Central memory CD8-positive, alpha-beta T cell (primary cell): ENCODE results near the gene ATP8B1.

ENCODE experiments used
- ATAC-seq: fragments of 150-1000 bp; cut with Tn5 transposase; replicated peaks from 2 replicates; pipeline ENCODE4 v1.10.0; 2022; ENCODE audit warnings: mild to moderate bottlenecking, moderate FRiP score, moderate number of reproducible peaks; ENCODE audit not compliant: poor library complexity, severe bottlenecking; ENCODE audit errors: extremely low read depth
- DNase-seq, 2 donors: peaks; one replicate each; pipeline ENCODE4 v3.0.0; 2021; ENCODE audit warnings: low spot score in 2 of 2
- H3K27ac Mint-ChIP-seq: one replicate; pipeline ENCODE4 v1.8.0; 2022; ENCODE audit warnings: low read depth, mild to moderate bottlenecking, moderate library complexity, mixed read lengths
- H3K27me3 Mint-ChIP-seq: one replicate; pipeline ENCODE4 v1.8.0; 2022; ENCODE audit warnings: mixed read lengths
- H3K36me3 Mint-ChIP-seq: one replicate; pipeline ENCODE4 v1.8.0; 2022; ENCODE audit warnings: mild to moderate bottlenecking, moderate library complexity, mixed read lengths; ENCODE audit not compliant: insufficient read depth
- H3K4me1 Mint-ChIP-seq: one replicate; pipeline ENCODE4 v1.8.0; 2022; ENCODE audit warnings: mixed read lengths
- H3K4me3 Mint-ChIP-seq: one replicate; pipeline ENCODE4 v1.8.0; 2022; ENCODE audit warnings: mild to moderate bottlenecking, moderate library complexity, mixed read lengths
- H3K9me3 Mint-ChIP-seq: one replicate; pipeline ENCODE4 v1.8.0; 2022; ENCODE audit warnings: mixed read lengths

ATP8B1 gene

DNA sequence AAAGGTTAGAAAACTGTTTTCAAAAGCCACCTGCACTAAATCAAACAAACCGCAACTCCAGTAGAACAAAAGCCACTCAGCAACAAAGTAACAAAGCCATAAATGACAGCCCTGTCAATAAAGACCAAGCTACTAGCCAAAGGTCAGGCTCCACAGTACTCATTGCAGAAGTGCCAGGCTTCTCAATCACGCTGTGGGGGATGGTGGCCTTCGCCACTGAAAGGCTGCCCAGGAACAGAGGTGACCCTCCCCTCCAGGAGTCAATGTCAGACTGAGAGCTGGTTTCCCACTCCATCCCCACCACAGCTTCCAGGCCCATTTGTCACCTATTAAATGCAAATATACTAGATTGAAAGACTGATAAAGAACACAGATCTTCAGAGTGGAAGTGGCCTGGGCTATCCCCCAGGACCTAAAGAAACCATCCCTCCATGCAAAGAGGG is 5.9 kb downstream of the ATP8B1 start:
- Mint-ChIP-seq H3K4me1 (no peaks in the 10 kb centered on the region), H3K9me3 (peaks cover 5% of the 10 kb centered on the region), H3K27me3 (peaks cover 29% of the 10 kb centered on the region), H3K4me3 (no peak overlapping the region), H3K36me3 (peaks cover 1% of the 10 kb centered on the region), H3K27ac (no peak overlapping the region)
- ATAC-seq (no peak), DNase-seq (no peak)

DNA sequence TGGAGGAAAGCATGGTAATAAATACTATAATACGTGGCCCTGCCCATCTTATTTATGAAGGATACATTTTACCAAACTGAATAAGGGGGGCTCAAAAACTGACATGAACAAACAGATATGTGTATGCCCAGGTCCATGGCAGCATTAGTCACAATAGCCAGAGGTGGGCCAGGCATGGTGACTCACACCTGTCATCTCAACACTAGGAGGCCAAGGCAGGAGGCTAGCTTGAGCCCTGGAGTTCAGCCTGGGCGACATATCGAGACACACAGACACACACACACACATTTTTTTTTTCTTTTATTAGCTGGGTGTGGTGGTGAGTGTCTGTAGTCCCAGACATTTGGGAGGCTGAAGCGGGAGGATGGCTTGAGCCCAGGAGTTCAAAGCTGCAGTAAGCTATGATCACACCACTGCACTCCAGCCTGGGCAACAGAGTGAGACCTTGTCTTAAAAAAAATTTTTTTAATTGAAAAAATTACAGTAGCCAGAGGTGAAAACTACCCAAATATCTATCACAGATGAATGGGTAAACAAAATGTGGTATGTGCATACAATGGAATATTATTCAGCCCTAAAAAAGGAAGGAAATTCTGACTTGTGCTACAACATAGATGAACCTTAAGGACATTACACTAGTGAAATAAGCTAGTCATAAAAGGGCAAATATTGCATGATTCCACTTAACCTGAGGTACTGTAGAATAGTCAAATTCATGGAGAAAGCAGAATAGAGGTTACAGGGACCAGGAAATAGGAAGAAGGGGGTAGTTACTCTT is 8.0 kb downstream of the ATP8B1 start:
- H3K27ac Mint-ChIP-seq = no peak overlapping the region
- H3K9me3 Mint-ChIP-seq = peaks cover 5% of the 10 kb centered on the region
- H3K4me3 Mint-ChIP-seq = no peak overlapping the region
- no peaks in the 10 kb centered on the region for H3K4me1 Mint-ChIP-seq
- no peak for DNase-seq
- peaks cover 3% of the 10 kb centered on the region for H3K36me3 Mint-ChIP-seq
- peaks cover 8% of the 10 kb centered on the region for H3K27me3 Mint-ChIP-seq
- no peak for ATAC-seq

DNA sequence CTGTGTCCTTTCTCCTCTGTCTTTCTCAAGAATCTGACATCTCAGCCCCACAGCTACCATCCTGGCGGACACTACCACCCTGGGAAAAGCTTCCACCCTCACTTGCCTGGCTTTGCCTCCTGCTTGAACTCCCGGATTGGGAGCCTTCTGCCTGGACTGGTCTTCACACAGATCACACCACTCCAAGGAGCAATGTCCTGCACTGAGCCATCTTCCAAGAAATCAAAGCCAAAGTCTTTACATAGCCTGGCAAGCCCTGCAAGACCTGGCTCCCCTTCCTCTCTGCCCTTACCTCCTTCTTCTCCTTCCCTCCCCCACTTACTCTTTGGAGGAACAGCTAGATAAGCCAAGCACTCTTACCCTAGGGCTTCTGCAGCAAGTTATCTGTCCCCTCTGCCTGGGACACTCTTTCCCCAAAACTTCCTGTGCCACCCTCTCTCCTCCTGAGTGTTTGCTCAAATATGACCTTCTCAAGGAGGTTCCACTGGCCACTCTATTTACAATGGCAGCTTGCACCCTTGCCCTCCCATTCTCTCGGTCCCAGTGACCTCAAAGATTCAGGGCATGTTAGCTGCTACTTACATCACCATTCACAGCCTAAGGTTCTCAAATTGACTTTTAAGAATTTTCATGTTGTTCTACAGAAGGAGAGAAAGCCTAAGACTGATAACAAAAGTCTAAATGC is 9.7 kb downstream of the ATP8B1 start:
- H3K4me3 Mint-ChIP-seq = no peak overlapping the region
- H3K4me1 Mint-ChIP-seq = no peaks in the 10 kb centered on the region
- H3K9me3 Mint-ChIP-seq = peaks cover 5% of the 10 kb centered on the region
- no peaks in the 10 kb centered on the region for H3K27me3 Mint-ChIP-seq
- no peak overlapping the region for H3K27ac Mint-ChIP-seq
- DNase-seq (no peak), ATAC-seq (no peak)
- H3K36me3 Mint-ChIP-seq = peaks cover 2% of the 10 kb centered on the region

DNA sequence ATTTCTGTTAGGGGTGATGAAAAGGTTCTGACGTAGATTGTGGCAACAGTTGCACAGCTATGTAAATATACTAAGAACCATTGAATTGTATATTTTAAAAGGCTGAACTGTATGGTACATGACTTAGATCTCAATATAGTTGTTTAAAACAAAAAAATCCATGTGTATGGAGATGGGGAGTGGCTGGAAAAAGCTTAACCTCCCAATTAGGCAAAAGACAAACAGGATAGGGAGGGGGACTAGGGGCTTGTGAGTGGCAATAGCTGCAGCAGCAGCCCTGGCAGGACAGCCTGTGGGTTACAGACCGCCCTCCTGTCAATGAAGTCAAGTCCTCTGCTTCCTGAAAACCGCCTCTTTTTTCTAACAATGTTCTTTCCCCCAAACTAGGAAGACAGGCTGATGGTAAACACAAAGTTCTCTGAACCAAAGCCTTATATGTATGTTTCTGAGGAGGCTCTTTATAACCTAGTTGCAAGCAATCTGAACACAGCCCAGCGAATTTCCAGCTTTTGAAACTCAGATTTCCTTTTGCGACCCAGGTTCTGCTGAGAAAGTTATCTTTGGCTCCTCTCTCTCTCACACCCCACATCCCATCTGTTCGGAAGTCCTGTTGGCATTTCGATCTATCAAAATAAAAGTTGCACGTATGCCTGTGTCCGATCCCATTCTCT is 10.3 kb downstream of the ATP8B1 start:
- no peak for DNase-seq
- Mint-ChIP-seq H3K4me1 (no peaks in the 10 kb centered on the region), H3K27ac (no peak overlapping the region), H3K4me3 (no peak overlapping the region), H3K27me3 (no peaks in the 10 kb centered on the region), H3K9me3 (peaks cover 5% of the 10 kb centered on the region), H3K36me3 (peaks cover 2% of the 10 kb centered on the region)
- no peak for ATAC-seq

DNA sequence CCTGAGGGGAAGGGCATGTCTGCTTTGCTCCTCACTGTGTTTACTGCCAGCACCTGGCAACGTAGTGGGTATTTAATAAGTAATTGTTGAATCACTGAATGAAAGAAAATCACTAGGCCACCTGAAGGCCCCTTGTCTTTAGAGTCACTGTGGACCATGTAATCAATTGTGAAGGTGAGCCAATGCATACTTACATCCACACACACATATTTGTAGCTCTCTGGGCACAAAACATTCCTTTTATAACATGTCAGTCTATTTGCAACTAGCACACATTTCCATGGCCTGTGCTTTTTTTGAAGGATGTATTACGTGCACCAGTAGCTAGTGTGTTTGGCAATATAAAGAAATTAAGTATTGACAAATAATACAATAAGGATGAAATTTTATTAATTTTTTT is 11.2 kb downstream of the ATP8B1 start:
- Mint-ChIP-seq H3K4me1 (no peaks in the 10 kb centered on the region), H3K27me3 (no peaks in the 10 kb centered on the region), H3K9me3 (peaks cover 5% of the 10 kb centered on the region), H3K27ac (no peak overlapping the region), H3K4me3 (no peak overlapping the region), H3K36me3 (peaks cover 2% of the 10 kb centered on the region)
- ATAC-seq (no peak), DNase-seq (no peak)

DNA sequence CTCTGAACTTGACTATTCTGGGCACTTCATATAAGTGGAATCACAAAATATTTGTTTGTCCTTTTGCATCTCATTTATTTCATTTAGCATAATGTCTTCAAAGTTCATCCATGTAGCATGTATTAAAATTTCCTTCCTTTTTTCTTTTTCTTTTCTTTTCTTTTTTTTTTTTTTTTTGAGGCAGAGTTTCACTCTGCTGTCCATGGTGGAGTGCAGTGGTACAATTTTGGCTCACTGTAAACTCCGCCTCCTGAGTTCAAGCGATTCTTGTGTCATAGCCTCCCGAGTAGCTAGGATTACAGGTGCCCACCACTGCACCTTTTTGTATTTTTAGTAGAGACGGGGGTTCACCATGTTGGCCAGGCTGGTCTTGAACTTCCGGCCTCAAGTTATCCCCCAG is 11.9 kb downstream of the ATP8B1 start:
- ATAC-seq (no peak), DNase-seq (no peak)
- no peaks in the 10 kb centered on the region for H3K4me1 Mint-ChIP-seq
- peaks cover 5% of the 10 kb centered on the region for H3K9me3 Mint-ChIP-seq
- peaks cover 2% of the 10 kb centered on the region for H3K36me3 Mint-ChIP-seq
- no peak overlapping the region for H3K4me3 Mint-ChIP-seq
- H3K27me3 Mint-ChIP-seq = no peaks in the 10 kb centered on the region
- H3K27ac Mint-ChIP-seq = no peak overlapping the region

DNA sequence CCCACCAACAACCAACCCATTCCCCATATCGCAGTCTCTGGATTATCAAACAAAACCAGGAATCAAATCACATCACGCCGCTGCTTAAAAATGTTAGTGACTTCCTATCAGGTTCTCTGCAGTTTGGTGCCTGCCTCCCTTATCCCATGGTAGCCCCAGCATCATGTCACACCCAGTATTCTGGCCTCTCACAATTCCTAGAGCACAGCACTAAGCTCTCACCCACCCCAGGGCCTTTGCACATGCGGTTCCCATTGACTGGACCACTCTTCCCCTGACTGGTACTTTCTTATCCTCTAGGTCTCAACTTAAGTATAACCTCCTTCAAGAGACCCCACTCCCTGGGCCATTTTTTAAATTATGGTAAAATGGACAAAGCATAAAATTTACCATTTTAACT is 12.8 kb downstream of the ATP8B1 start:
- Mint-ChIP-seq H3K4me1 (no peaks in the 10 kb centered on the region), H3K9me3 (peaks cover 1% of the 10 kb centered on the region)

DNA sequence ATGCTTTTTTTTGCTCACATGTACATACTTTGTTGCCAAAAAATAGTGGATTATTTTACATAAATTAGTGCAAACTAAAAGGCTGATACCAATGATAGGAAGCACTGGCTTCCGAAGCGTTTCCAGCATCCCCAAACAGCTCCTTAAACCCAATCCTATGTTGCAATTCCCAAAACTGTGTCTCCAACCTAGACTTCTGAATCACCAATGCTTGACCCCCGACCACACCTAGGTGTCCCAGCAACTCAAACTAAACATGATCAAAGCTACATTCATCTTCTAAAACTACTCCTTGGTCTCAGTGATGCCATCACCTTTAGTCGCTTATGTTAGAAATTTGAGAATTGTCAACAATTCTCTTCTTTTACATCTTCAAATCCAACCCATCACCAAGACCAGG is 13.4 kb downstream of the ATP8B1 start:
- no peak overlapping the region for H3K4me3 Mint-ChIP-seq
- H3K27me3 Mint-ChIP-seq = no peaks in the 10 kb centered on the region
- no peak overlapping the region for H3K27ac Mint-ChIP-seq
- no peak for DNase-seq
- peaks cover 2% of the 10 kb centered on the region for H3K36me3 Mint-ChIP-seq
- no peak for ATAC-seq
- no peaks in the 10 kb centered on the region for H3K4me1 Mint-ChIP-seq
- no peaks in the 10 kb centered on the region for H3K9me3 Mint-ChIP-seq

More for the DNA sequence above, 12.8 kb downstream of the ATP8B1 start:
- H3K27ac Mint-ChIP-seq = no peak overlapping the region
- no peak overlapping the region for H3K4me3 Mint-ChIP-seq
- H3K36me3 Mint-ChIP-seq = peaks cover 2% of the 10 kb centered on the region
- ATAC-seq (no peak), DNase-seq (no peak)
- no peaks in the 10 kb centered on the region for H3K27me3 Mint-ChIP-seq

DNA sequence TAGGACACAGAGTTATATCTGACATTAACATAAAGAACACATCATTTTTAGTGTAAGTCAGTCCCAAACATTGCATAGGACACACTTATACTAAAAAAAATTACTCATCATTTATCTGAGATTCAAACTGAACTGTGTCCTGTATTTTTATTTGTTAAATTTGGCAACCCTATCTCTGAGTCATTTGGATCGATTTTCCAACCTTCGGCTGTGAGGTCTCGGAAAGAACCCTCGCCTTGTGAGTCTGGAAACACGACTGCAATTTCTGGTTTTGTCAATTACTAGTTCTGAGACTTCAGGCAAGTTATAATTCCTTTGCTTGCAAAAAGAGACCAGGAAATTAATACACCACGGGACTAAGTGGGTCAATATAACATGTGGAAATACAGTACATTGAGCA is 14.0 kb downstream of the ATP8B1 start:
- no peaks in the 10 kb centered on the region for H3K4me1 Mint-ChIP-seq
- H3K36me3 Mint-ChIP-seq = peaks cover 2% of the 10 kb centered on the region
- H3K4me3 Mint-ChIP-seq = no peak overlapping the region
- H3K27me3 Mint-ChIP-seq = no peaks in the 10 kb centered on the region
- no peak for DNase-seq
- no peaks in the 10 kb centered on the region for H3K9me3 Mint-ChIP-seq
- ATAC-seq = no peak
- H3K27ac Mint-ChIP-seq = no peak overlapping the region

DNA sequence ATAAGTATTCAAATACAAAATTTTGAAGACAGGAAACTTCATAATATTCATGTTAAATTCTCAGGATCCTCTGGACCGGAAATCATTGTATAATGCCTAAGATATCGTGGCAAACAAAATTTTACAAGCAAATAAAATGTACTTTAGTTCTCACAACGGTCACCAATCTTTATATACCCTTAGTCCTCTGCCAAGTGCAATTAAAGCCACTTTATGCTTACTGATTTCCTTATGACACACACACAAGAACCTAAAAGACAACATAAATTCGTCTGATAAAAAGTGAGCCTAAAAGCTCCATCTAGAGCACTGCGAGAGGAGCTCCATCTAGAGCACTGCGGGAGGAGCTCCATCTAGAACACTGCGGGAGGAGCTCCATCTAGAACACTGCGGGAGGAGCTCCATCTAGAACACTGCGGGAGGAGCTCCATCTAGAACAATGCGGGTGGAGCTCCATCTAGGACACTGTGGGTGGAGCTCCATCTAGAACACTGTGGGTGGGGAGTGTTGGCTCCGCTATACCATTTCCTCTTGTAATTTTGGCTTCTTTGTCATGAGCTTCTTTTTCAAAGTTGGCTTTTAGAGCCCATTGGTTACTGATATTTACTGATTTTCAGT is 15.9 kb downstream of the ATP8B1 start:
- H3K36me3 Mint-ChIP-seq = peaks cover 2% of the 10 kb centered on the region
- H3K4me3 Mint-ChIP-seq = no peak overlapping the region
- H3K27me3 Mint-ChIP-seq = no peaks in the 10 kb centered on the region
- H3K9me3 Mint-ChIP-seq = no peaks in the 10 kb centered on the region
- DNase-seq = no peak
- no peak overlapping the region for H3K27ac Mint-ChIP-seq
- ATAC-seq = no peak
- no peaks in the 10 kb centered on the region for H3K4me1 Mint-ChIP-seq

DNA sequence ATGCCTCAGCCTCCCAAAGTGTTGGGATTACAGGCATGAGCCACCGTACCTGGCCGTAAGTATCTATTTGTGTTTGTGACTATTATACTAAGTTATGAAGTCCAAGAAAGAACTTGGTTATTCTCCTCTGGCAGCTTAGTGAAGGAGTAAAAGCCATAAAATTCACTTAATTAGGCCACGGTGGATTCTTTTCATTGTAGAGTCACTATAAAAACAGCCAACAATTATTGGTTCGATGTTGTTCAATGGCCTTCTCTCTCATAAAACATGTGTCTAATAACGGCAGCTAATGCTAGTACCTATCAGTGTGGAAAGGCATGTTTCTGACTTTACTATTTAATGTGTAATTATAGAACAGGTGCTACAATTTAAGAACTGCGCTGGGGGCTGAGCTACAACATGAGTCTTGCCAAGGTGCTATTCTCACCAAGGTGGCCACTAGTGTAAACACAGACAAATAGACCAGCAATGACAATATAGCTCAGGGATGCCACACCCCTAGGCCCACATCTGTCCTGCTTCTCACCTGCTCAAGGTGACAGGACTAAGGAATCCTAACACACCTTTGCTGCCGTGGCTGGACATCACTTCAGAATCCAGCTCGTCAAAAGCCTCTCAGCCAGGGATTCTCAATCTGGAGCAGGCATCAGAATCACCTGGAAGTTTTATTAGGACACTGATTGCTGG is 17.2 kb downstream of the ATP8B1 start:
- Mint-ChIP-seq H3K27me3 (no peaks in the 10 kb centered on the region), H3K27ac (no peak overlapping the region), H3K4me3 (no peak overlapping the region), H3K4me1 (no peaks in the 10 kb centered on the region), H3K9me3 (no peaks in the 10 kb centered on the region), H3K36me3 (no peaks in the 10 kb centered on the region)
- DNase-seq (no peak), ATAC-seq (no peak)

DNA sequence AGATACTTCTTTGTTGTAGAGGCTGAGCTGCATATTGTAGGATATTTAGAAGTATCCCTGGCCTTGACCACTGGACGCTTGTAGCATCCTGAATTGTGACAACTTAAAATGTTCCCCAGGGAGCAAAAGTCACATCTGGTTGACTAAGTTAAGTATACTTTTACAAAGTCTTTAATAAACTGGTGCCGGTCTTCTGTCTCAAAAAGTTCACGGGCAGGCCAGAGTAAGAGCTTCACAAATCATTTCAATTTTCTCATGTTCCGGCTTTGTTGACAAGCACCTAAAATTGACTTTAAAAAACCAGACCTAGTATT is 18.4 kb downstream of the ATP8B1 start:
- DNase-seq (no peak), ATAC-seq (no peak)
- no peaks in the 10 kb centered on the region for H3K9me3 Mint-ChIP-seq
- no peaks in the 10 kb centered on the region for H3K27me3 Mint-ChIP-seq
- no peaks in the 10 kb centered on the region for H3K36me3 Mint-ChIP-seq
- no peak overlapping the region for H3K4me3 Mint-ChIP-seq
- H3K27ac Mint-ChIP-seq = no peak overlapping the region
- no peaks in the 10 kb centered on the region for H3K4me1 Mint-ChIP-seq
